ENCODE results near the gene GLP1R. TPM values are rescaled to one million over a fixed set of nuclear protein-coding genes. Genes with fewer than 3 reads are reported as not detected.

The GLP1R gene
- total RNA-seq, 3 donors from 2014 or later (not counting 1 experiment from before 2014, with no cell fraction given) = 2.2 to 6.5 (median 3.0) TPM

GRCh38 chr6:39060467-39061160, 12.0 kb downstream of the GLP1R start:
- Histone ChIP-seq H3K36me3 (ENCODE audit: control insufficient read depth, insufficient read depth, low read length) (no peaks in the 10 kb centered on the region), H3K4me1 (ENCODE audit: control insufficient read depth, insufficient read depth, low read length) (peaks cover 14% of the 10 kb centered on the region), H3K9me3 (ENCODE audit: control insufficient read depth, insufficient read depth, low read length) (no peaks in the 10 kb centered on the region), H3K27me3 (ENCODE audit: control insufficient read depth, insufficient read depth, low read length) (no peaks in the 10 kb centered on the region), H3K27ac (ENCODE audit: low read length) (no peak overlapping the region), H3K4me3 (ENCODE audit: low read length) (no peak overlapping the region)
- no peaks in the 10 kb centered on the region for H3K36me3 Mint-ChIP-seq
- ATAC-seq (no peak), DNase-seq (no peak)
- H3K27me3 Mint-ChIP-seq (ENCODE audit: low read depth in 2 of 2) = peaks cover 0 to 7% of the 10 kb centered on the region in 2 donors
- intact Hi-C loops (cut with micrococcal nuclease) = no loop called here
- H3K4me3 Mint-ChIP-seq = no peak overlapping the region
- H3K27ac Mint-ChIP-seq = no peak overlapping the region
- H3K9me3 Mint-ChIP-seq = no peaks in the 10 kb centered on the region
- WGBS (ENCODE audit: insufficient coverage) = 85% methylated on average over 6 of the region's 7 CpGs
- TF ChIP-seq, protein P1, sequence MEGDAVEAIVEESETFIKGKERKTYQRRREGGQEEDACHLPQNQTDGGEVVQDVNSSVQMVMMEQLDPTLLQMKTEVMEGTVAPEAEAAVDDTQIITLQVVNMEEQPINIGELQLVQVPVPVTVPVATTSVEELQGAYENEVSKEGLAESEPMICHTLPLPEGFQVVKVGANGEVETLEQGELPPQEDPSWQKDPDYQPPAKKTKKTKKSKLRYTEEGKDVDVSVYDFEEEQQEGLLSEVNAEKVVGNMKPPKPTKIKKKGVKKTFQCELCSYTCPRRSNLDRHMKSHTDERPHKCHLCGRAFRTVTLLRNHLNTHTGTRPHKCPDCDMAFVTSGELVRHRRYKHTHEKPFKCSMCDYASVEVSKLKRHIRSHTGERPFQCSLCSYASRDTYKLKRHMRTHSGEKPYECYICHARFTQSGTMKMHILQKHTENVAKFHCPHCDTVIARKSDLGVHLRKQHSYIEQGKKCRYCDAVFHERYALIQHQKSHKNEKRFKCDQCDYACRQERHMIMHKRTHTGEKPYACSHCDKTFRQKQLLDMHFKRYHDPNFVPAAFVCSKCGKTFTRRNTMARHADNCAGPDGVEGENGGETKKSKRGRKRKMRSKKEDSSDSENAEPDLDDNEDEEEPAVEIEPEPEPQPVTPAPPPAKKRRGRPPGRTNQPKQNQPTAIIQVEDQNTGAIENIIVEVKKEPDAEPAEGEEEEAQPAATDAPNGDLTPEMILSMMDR (IDR thresholded peaks at IDR 0.05) = no peak
- peaks cover 4 to 32% of the 10 kb centered on the region in 2 donors for H3K4me1 Mint-ChIP-seq

DNA sequence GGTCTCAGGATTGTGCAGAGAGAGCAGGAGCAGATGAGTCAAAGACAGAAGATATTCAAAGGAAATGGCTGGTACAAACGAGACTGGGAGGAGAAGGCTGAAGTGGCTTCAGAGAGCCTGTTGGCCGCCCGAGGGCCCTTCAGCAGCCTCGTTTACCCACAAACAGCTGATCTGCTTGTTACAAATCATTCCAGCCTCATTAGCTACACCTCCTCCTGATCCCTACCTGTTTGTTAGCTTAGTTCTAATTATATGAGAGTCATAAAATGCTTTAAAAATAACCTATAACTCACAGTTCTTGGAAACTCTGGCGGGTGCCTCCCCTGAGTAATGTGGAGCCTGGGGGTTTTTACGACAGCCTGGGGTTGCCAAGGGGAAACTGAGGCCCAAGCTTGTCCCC, 12.6 kb downstream of the GLP1R start:
- Histone ChIP-seq H3K27ac (ENCODE audit: low read length) (no peak overlapping the region), H3K9me3 (ENCODE audit: control insufficient read depth, insufficient read depth, low read length) (no peaks in the 10 kb centered on the region), H3K36me3 (ENCODE audit: control insufficient read depth, insufficient read depth, low read length) (no peaks in the 10 kb centered on the region), H3K4me3 (ENCODE audit: low read length) (no peak overlapping the region), H3K4me1 (ENCODE audit: control insufficient read depth, insufficient read depth, low read length) (peaks cover 14% of the 10 kb centered on the region), H3K27me3 (ENCODE audit: control insufficient read depth, insufficient read depth, low read length) (no peaks in the 10 kb centered on the region)
- 57% methylated on average over 6 of the region's 6 CpGs for WGBS (ENCODE audit: insufficient coverage)
- H3K27ac Mint-ChIP-seq = no peak overlapping the region
- no peak for ATAC-seq
- TF ChIP-seq, protein P1 (IDR thresholded peaks at IDR 0.05) = no peak
- intact Hi-C loops (cut with micrococcal nuclease) = no loop called here
- H3K4me1 Mint-ChIP-seq = peaks cover 4 to 32% of the 10 kb centered on the region in 2 donors
- H3K9me3 Mint-ChIP-seq = no peaks in the 10 kb centered on the region
- DNase-seq = no peak
- H3K36me3 Mint-ChIP-seq = no peaks in the 10 kb centered on the region
- peaks cover 0 to 7% of the 10 kb centered on the region in 2 donors for H3K27me3 Mint-ChIP-seq (ENCODE audit: low read depth in 2 of 2)
- no peak overlapping the region for H3K4me3 Mint-ChIP-seq

DNA sequence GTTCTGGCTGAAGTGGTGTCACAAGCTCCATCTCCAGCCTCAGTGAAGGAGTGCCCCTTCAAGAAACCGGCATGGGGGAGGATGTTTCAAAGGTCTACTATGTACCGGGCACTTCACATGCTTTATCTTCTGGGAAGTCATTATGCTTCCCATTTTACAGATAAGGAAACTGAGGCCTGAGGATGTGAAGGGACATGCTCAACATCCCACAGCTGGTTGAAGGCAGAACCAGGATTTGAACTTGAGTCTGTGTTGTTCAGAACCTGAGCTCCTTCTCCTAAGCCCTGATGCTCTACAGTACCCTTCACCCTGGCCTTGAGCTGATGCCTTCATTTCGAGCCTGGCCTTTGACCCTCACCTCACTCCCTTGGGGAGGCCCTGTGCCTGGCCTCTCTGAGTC, 13.0 kb downstream of the GLP1R start:
- Histone ChIP-seq H3K27ac (ENCODE audit: low read length) (no peak overlapping the region), H3K36me3 (ENCODE audit: control insufficient read depth, insufficient read depth, low read length) (no peaks in the 10 kb centered on the region), H3K9me3 (ENCODE audit: control insufficient read depth, insufficient read depth, low read length) (no peaks in the 10 kb centered on the region), H3K4me3 (ENCODE audit: low read length) (no peak overlapping the region), H3K27me3 (ENCODE audit: control insufficient read depth, insufficient read depth, low read length) (no peaks in the 10 kb centered on the region), H3K4me1 (ENCODE audit: control insufficient read depth, insufficient read depth, low read length) (peaks cover 14% of the 10 kb centered on the region)
- Mint-ChIP-seq H3K36me3 (no peaks in the 10 kb centered on the region), H3K4me3 (no peak overlapping the region), H3K9me3 (no peaks in the 10 kb centered on the region), H3K27me3 (ENCODE audit: low read depth in 2 of 2) (peaks cover 0 to 7% of the 10 kb centered on the region in 2 donors), H3K4me1 (peaks cover 4 to 29% of the 10 kb centered on the region in 2 donors), H3K27ac (no peak overlapping the region)
- TF ChIP-seq, protein P1 (IDR thresholded peaks at IDR 0.05) = no peak
- 86% methylated on average over 3 of the region's 3 CpGs for WGBS (ENCODE audit: insufficient coverage)
- intact Hi-C loops (cut with micrococcal nuclease) = no loop called here
- no peak for ATAC-seq
- no peak for DNase-seq
